OCI-LY7 (cell line): ENCODE measurements around the gene UQCC3. TPM values are rescaled to one million over a fixed set of nuclear protein-coding genes. Genes with fewer than 3 reads are reported as not detected.

ENCODE experiments used
- BruUV-seq: library from RNA; stranded (reverse); fragments of 400-500 nt; replicated peaks from 2 replicates; lab custom pipeline; 2021; lab: Mats Ljungman, UMichigan
- CTCF ChIA-PET: fragments of 300-600 bp; sonication (Branson Sonifier 250); formaldehyde crosslinking; loops from one replicate; lab custom pipeline; 2022; ENCODE audit warnings: antibody characterized with exemption; ENCODE audit not compliant: unreplicated experiment; lab: Charles Lee
- POLR2A ChIA-PET: fragments of 300-600 bp; sonication (Branson Sonifier 250); formaldehyde crosslinking; loops from one replicate; lab custom pipeline; 2022; ENCODE audit warnings: antibody characterized with exemption; lab: Charles Lee
- DNase-seq: peaks from one replicate; pipeline ENCODE4 v3.0.0-alpha.2; 2015; ENCODE audit warnings: low spot score
- H2AFZ ChIP-seq: fragments of 200-600 bp; sonication (generic), shearing (Covaris generic); 2 replicates; pipeline ENCODE4 v1.6.1; 2014; ENCODE audit warnings: mild to moderate bottlenecking, antibody characterized with exemption, low read length, moderate library complexity
- H3K27ac ChIP-seq: fragments of 200-600 bp; sonication (generic); 2 replicates; pipeline ENCODE4 v1.5.1; 2014; ENCODE audit warnings: mixed run types, low read depth, mild to moderate bottlenecking, moderate library complexity, low read length, inconsistent platforms; ENCODE audit not compliant: poor library complexity, severe bottlenecking
- H3K36me3 ChIP-seq: fragments of 200-600 bp; sonication (generic); 2 replicates; pipeline ENCODE4 v1.6.1; 2014; ENCODE audit warnings: mild to moderate bottlenecking, antibody characterized with exemption, low read length, moderate library complexity, mixed read lengths; ENCODE audit not compliant: insufficient read depth
- H3K4me1 ChIP-seq: fragments of 200-600 bp; sonication (generic); 2 replicates; pipeline ENCODE4 v1.5.1; 2014; ENCODE audit warnings: mild to moderate bottlenecking, low read length; ENCODE audit not compliant: insufficient read depth, poor library complexity, severe bottlenecking
- H3K4me2 ChIP-seq: fragments of 200-600 bp; sonication (generic); 2 replicates; pipeline ENCODE4 v1.6.1; 2014; ENCODE audit warnings: mild to moderate bottlenecking, low read length
- H3K4me3 ChIP-seq: fragments of 200-600 bp; sonication (generic); 2 replicates; pipeline ENCODE4 v1.5.1; 2014; ENCODE audit warnings: mild to moderate bottlenecking, low read depth, low read length; ENCODE audit not compliant: poor library complexity, severe bottlenecking
- H3K79me2 ChIP-seq: fragments of 200-600 bp; sonication (generic); 2 replicates; pipeline ENCODE4 v1.6.1; 2016; ENCODE audit warnings: low read depth, mild to moderate bottlenecking, low read length, moderate library complexity, mixed read lengths; ENCODE audit not compliant: insufficient read depth
- H3K9me2 ChIP-seq: fragments of 200-600 bp; sonication (generic); 2 replicates; pipeline ENCODE4 v1.6.1; 2016; ENCODE audit warnings: mild to moderate bottlenecking, low read length, mixed read lengths; ENCODE audit not compliant: insufficient read depth
- H3K9me3 ChIP-seq: fragments of 200-600 bp; sonication (generic); 2 replicates; pipeline ENCODE4 v1.6.1; 2014; ENCODE audit warnings: mild to moderate bottlenecking, mixed run types, low read length, mixed read lengths
- H4K20me1 ChIP-seq: fragments of 200-600 bp; sonication (generic); 2 replicates; pipeline ENCODE4 v1.6.1; 2014; ENCODE audit warnings: mild to moderate bottlenecking, antibody characterized with exemption, low read length, moderate library complexity, mixed read lengths; ENCODE audit not compliant: insufficient read depth
- CTCF ChIP-seq: fragments of 200-600 bp; sonication (generic); conservative IDR thresholded peaks from 2 replicates; pipeline ENCODE4 v1.5.1; 2014; ENCODE audit warnings: mild to moderate bottlenecking, antibody characterized with exemption, low read length, moderate library complexity, mixed read lengths
- EZH2phosphoT487 ChIP-seq: fragments of 200-600 bp; sonication (generic); IDR thresholded peaks from 2 replicates; pipeline ENCODE4 v1.6.1; 2018; ENCODE audit warnings: low read depth, borderline replicate concordance, mild to moderate bottlenecking, mixed run types, antibody characterized with exemption, low read length, moderate library complexity, mixed read lengths
- intact Hi-C: fragments of 100-400 bp; cut with micrococcal nuclease; formaldehyde crosslinking; loops from one replicate; pipeline ENCODE4 v1.10.0; 2022; ENCODE audit not compliant: unreplicated experiment
- total RNA-seq, 2 experiments: library from RNA; depleted of rRNA in 1 of 2; stranded (reverse); fragments of >200 nt in 1 of 2; shearing (Covaris generic) in 1 of 2; gene quantifications; 2 replicates each; pipeline ENCODE4 v1.2.3, GENCODE V29; 2014 to 2022

UQCC3 gene
- total RNA-seq, 2 experiments from 2014 or later: 15.5 to 40.0 TPM

DNA sequence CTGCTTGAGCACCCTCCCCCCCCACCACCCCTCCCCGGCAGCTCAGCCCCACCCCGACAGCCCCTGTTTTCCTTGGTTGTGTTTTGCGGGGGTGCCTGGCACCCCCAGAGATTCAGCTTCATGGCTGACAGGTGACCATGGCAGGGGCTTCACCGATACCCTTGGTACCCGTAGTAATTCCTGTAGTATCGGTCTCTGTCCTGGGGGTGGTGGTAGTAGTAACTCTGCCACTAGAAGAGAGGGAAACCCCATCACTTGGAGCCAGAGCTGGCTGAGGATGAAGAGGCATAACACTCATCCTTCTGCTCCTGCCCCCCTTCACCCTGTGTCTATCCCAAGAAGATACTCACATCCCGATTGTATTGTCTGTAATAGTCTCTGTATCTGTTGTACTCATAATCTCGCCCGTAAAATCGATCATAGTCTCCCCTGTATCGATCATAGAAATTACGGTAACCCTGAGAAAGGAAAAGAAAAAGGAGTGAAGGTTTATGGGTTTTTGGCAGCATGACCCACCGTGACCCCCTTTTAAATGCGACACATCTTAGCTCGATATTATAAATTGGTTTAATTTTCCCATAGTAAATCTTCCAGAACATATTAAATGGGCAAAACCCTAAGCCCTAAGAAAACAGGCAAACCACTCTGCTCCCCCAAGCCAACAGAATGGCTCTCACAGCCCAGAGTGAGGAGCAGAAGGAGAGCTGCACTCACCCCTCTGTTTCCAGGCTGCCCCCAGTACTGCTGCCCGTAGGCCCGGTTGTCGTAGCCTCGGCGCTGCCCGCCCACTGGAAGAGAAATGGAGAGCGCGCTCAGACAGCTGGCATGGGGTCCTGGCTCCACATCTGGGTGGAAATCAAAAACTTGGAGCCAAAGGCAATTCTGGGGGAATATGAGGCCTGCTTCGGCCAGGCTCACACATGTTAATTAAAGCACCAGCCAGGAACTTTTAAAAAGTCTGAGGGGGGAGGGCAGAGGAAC, 44.0 kb downstream of the UQCC3 start:
- CTCF ChIA-PET: no interaction called here
- no peak overlapping the region for H3K4me3 ChIP-seq
- no peak for DNase-seq
- TF ChIP-seq EZH2phosphoT487 (no peak), CTCF (peak; percentile 19; the same call in 1 of the 2 replicates)
- no peaks in the 10 kb centered on the region for H4K20me1 ChIP-seq
- peaks cover 99% of the 10 kb centered on the region for H3K36me3 ChIP-seq
- peaks cover 12% of the 10 kb centered on the region for H3K4me1 ChIP-seq
- H2AFZ ChIP-seq: no peak overlapping the region
- no TSS peak for BruUV-seq
- H3K9me2 ChIP-seq: no peaks in the 10 kb centered on the region
- POLR2A ChIA-PET: interaction anchor here (0.9 to 1.2 kb wide), 3 partner anchors 12 to 39 kb away, joined by 3 to 6 read pairs (median 4); partner anchors contain the start of genes HNRNPUL2 and ZBTB3
- intact Hi-C loops: no loop called here
- H3K27ac ChIP-seq: no peak overlapping the region
- H3K79me2 ChIP-seq: peaks cover 10% of the 10 kb centered on the region; the same call in 1 of the 2 replicates
- H3K9me3 ChIP-seq: no peaks in the 10 kb centered on the region
- no peak overlapping the region for H3K4me2 ChIP-seq

DNA sequence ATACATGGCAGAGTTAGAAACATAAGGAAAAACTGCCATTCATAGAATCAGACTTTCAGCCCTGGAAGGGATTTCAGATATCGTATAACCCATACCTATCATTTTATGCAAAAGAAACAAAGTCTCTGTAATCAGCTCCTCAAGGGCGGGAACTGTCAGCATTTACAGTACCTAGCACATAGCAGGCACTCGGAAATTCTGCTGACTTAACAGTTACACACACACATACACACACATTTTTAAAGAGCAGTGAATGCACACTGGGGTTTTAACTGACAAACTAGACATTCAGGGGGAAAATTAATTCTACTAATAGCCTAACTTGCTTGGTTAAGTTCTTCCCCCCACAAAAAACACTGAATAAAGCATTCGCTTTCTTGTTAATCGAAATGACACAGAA, 44.7 kb downstream of the UQCC3 start:
- POLR2A ChIA-PET: interaction anchor here (0.9 to 1.2 kb wide), 2 partner anchors 11 to 117 kb away, joined by 3 to 6 read pairs; partner anchors contain the start of gene HNRNPUL2
- H3K27ac ChIP-seq: no peak overlapping the region
- CTCF ChIA-PET: no interaction called here
- BruUV-seq: no TSS peak
- H3K4me1 ChIP-seq: peaks cover 12% of the 10 kb centered on the region
- H3K36me3 ChIP-seq: peaks cover 99% of the 10 kb centered on the region
- no peaks in the 10 kb centered on the region for H4K20me1 ChIP-seq
- DNase-seq: no peak
- H3K79me2 ChIP-seq: peaks cover 15% of the 10 kb centered on the region; the same call in 1 of the 2 replicates
- no peaks in the 10 kb centered on the region for H3K9me3 ChIP-seq
- intact Hi-C loops: no loop called here
- no peak for TF ChIP-seq CTCF
- TF ChIP-seq EZH2phosphoT487: no peak
- H2AFZ ChIP-seq: no peak overlapping the region
- H3K9me2 ChIP-seq: no peaks in the 10 kb centered on the region
- no peak overlapping the region for H3K4me3 ChIP-seq
- no peak overlapping the region for H3K4me2 ChIP-seq
